ENCODE measurements around the gene SQSTM1.

- TF ChIP-seq CTCF (IDR thresholded peaks at IDR 0.05): no peak
- TF ChIP-seq POLR2A (IDR thresholded peaks at IDR 0.05): no peak
Observed at GRCh38 chr5:179863449-179864085, 42.9 kb downstream of the SQSTM1 start.

Measured in adrenal gland (tissue), 5 donors.